ENCODE measurements around the gene INVS.
"Not testable (repeated sequence)": the region's sequence is repeated elsewhere in the genome, so short reads cannot be mapped to it uniquely, and the experiment has no call there.

INVS gene

DNA sequence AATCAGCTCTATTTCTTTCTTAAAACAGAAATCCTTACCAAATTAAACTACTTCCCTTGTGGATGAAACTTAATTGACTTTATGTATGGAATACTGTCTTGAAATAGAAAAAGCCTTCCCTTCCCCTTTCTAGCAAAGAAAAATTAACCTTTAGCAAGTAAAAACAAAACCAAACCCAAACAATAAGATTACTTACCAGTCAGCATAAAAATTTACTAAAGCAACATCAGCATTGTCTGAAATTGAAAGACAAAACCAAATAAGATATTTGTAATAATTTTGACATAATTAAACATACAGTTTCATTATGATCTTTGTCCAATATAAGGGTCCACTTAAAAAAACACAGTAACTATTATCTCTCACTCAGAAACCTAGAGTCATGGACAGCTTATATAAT is 41.4 kb upstream of the INVS start:
- Histone ChIP-seq H3K9ac (no peak overlapping the region), H3K27me3 (ENCODE audit: control insufficient read depth, insufficient read depth, low read length) (no peaks in the 10 kb centered on the region), H3K79me2 (no peaks in the 10 kb centered on the region), H3K4me1 (no peaks in the 10 kb centered on the region), H3K36me3 (ENCODE audit: control insufficient read depth, insufficient read depth, low read length) (no peaks in the 10 kb centered on the region), H3K27ac (no peak overlapping the region), H2AFZ (no peak overlapping the region), H3K9me3 (ENCODE audit: control insufficient read depth, low read length) (no peaks in the 10 kb centered on the region), H3K4me3 (ENCODE audit: low read depth, low read length) (no peak overlapping the region), H3K4me2 (ENCODE audit: low read length) (no peak overlapping the region)
- TF ChIP-seq, protein P1, sequence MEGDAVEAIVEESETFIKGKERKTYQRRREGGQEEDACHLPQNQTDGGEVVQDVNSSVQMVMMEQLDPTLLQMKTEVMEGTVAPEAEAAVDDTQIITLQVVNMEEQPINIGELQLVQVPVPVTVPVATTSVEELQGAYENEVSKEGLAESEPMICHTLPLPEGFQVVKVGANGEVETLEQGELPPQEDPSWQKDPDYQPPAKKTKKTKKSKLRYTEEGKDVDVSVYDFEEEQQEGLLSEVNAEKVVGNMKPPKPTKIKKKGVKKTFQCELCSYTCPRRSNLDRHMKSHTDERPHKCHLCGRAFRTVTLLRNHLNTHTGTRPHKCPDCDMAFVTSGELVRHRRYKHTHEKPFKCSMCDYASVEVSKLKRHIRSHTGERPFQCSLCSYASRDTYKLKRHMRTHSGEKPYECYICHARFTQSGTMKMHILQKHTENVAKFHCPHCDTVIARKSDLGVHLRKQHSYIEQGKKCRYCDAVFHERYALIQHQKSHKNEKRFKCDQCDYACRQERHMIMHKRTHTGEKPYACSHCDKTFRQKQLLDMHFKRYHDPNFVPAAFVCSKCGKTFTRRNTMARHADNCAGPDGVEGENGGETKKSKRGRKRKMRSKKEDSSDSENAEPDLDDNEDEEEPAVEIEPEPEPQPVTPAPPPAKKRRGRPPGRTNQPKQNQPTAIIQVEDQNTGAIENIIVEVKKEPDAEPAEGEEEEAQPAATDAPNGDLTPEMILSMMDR (IDR thresholded peaks at IDR 0.05), result no peak

DNA sequence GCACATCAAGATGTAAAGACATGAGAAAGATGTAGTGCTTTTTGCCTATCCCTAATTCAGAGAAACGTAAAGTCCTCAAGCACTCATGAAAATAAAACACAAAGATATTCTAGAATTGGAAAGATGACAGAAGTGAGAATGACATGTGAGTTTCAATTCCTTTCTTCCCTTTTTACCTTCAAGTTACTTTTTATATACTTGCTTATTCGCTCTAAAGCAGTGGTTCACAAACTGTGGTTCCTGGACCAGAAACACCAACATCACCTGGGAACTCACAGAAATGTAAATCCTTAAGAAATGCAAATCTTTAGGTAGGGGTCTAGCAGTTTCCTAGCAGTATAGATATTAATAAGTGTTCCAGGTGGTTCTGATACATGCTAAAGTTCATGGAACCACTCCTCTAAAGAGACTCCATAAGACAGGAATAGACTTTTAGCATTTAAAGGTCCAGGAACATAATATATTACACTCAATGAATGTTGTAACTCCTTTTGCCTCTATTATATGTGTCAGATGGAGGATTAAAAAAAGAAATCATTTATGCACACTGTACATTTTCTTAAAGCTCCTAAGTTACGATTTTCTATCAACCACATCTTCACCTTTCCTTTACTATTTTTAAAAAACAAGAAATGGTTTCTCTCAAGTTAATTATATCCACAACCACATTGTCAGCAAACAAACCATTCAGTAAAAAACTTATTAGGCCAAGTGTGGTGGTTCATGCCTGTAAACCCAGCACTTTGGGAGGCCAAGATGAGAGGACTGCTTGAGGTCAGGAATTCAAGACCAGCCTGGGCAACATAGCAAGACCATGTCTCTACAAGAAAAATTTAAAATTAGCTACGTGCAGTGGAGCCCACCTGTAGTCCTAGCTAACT is 40.1 kb upstream of the INVS start:
- Histone ChIP-seq H3K36me3 (ENCODE audit: control insufficient read depth, insufficient read depth, low read length) (no peaks in the 10 kb centered on the region), H3K27me3 (ENCODE audit: control insufficient read depth, insufficient read depth, low read length) (no peaks in the 10 kb centered on the region)

DNA sequence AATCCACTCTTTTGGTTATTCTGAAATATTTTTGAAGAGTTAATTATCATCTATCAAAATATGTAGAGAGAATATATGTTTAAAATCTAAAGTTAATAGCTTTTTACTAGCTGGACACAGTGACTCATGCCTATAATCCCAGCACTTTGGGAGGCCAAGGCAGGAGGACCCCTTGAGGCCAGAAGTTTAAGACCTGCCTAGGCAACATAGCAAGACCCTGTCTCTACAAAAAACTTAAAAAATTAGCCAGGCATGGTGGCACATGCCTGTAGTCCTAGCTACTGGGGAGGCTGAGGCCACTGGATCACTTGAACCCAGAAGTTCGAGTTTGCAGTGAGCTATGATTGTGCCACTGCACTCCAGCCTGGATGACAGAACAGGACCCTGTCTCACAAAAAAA is 36.4 kb upstream of the INVS start:
- not testable (repeated sequence) for H3K4me1 ChIP-seq; H3K4me3 ChIP-seq (ENCODE audit: low read depth, low read length); H2AFZ ChIP-seq; H3K36me3 ChIP-seq (ENCODE audit: control insufficient read depth, insufficient read depth, low read length); H3K27ac ChIP-seq; H3K79me2 ChIP-seq; H3K9ac ChIP-seq; H3K9me3 ChIP-seq (ENCODE audit: control insufficient read depth, low read length); H3K27me3 ChIP-seq (ENCODE audit: control insufficient read depth, insufficient read depth, low read length); H3K4me2 ChIP-seq (ENCODE audit: low read length)

More for the DNA sequence above, 40.1 kb upstream of the INVS start:
- H3K9ac ChIP-seq, result no peak overlapping the region
- H2AFZ ChIP-seq, result no peak overlapping the region
- H3K4me2 ChIP-seq (ENCODE audit: low read length), result no peak overlapping the region
- H3K79me2 ChIP-seq, result no peaks in the 10 kb centered on the region
- no peaks in the 10 kb centered on the region for H3K9me3 ChIP-seq (ENCODE audit: control insufficient read depth, low read length)
- TF ChIP-seq, protein P1 (IDR thresholded peaks at IDR 0.05), result no peak
- no peak overlapping the region for H3K4me3 ChIP-seq (ENCODE audit: low read depth, low read length)
- no peaks in the 10 kb centered on the region for H3K4me1 ChIP-seq
- H3K27ac ChIP-seq, result no peak overlapping the region

GRCh38 chr9:100063185-100063584 is 35.9 kb upstream of the INVS start:
- H3K4me2 ChIP-seq (ENCODE audit: low read length), result no peak overlapping the region
- no peaks in the 10 kb centered on the region for H3K36me3 ChIP-seq (ENCODE audit: control insufficient read depth, insufficient read depth, low read length)
- no peak overlapping the region for H3K4me3 ChIP-seq (ENCODE audit: low read depth, low read length)
- H3K4me1 ChIP-seq, result no peaks in the 10 kb centered on the region
- H3K79me2 ChIP-seq, result no peaks in the 10 kb centered on the region
- H3K27ac ChIP-seq, result no peak overlapping the region
- no peaks in the 10 kb centered on the region for H3K9me3 ChIP-seq (ENCODE audit: control insufficient read depth, low read length)
- H2AFZ ChIP-seq, result no peak overlapping the region
- TF ChIP-seq, protein P1 (IDR thresholded peaks at IDR 0.05), result no peak
- H3K9ac ChIP-seq, result no peak overlapping the region
- H3K27me3 ChIP-seq (ENCODE audit: control insufficient read depth, insufficient read depth, low read length), result no peaks in the 10 kb centered on the region

DNA sequence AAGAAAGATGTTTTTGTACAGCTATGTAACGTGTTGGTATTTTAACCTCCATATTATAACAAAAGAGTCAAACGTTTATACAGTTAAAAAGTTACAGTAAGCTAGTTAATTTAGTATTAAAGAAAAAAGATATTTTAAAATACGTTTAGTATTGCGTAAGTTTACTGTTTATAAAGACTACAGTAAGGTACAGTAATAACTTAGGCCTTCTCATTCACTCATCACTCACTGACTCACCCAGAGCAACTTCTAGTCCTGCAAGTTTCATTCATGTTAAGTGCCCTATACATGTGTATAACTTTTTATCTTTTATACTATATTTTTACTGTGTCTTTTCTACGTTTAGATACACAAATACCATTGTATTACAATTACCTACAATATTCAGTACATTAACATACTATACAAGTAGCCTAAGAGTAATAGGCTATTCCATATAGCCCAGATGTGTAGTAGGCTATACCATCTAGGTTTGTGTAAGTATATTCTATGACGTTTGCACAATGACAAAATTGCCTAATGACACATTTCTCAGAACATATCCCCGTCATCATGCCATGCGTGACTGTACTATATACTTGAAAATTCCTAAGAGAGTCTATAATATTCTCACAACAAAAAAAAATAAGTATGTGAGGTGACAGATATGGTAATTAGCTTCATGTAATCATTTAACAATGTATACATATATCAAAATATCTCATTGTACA is 34.0 kb upstream of the INVS start:
- Histone ChIP-seq H3K27me3 (ENCODE audit: control insufficient read depth, insufficient read depth, low read length) (no peaks in the 10 kb centered on the region), H3K9me3 (ENCODE audit: control insufficient read depth, low read length) (no peaks in the 10 kb centered on the region), H3K9ac (no peak overlapping the region), H3K27ac (no peak overlapping the region), H3K4me1 (no peaks in the 10 kb centered on the region), H3K79me2 (no peaks in the 10 kb centered on the region), H3K4me3 (ENCODE audit: low read depth, low read length) (no peak overlapping the region), H3K36me3 (ENCODE audit: control insufficient read depth, insufficient read depth, low read length) (no peaks in the 10 kb centered on the region), H3K4me2 (ENCODE audit: low read length) (no peak overlapping the region), H2AFZ (no peak overlapping the region)
- TF ChIP-seq, protein P1 (IDR thresholded peaks at IDR 0.05), result no peak

All from parathyroid adenoma (tissue), 2 donors.